SK-N-SH treated with all-trans-retinoic acid at 6 μM for 48 hours (cell line): ENCODE results near the gene KIF7.

ENCODE experiments used
- ATAC-seq: fragments of 200-7000 bp; cut with Tn5 transposase; 3 replicates; pipeline ENCODE4 v1.9.1; 2020; ENCODE audit warnings: mild to moderate bottlenecking, moderate library complexity
- ARNTL ChIP-seq: fragments of 450-650 bp; formaldehyde crosslinking; IDR thresholded peaks from 2 replicates; pipeline ENCODE4 v1.5.0; 2020; ENCODE audit warnings: low read depth, mild to moderate bottlenecking, moderate library complexity, borderline replicate concordance
- BACH2 ChIP-seq: fragments of 250-450 bp; sonication (Bioruptor Pico); IDR thresholded peaks from 2 replicates; pipeline ENCODE4 v1.9.0; 2021; ENCODE audit warnings: mild to moderate bottlenecking, borderline replicate concordance
- CSDC2 ChIP-seq: fragments of 250-450 bp; sonication (Bioruptor Pico); IDR thresholded peaks from 2 replicates; pipeline ENCODE4 v1.5.0; 2020; ENCODE audit warnings: mild to moderate bottlenecking, moderate library complexity
- ESRRG ChIP-seq: fragments of 250-450 bp; sonication (Bioruptor Pico); IDR thresholded peaks from 2 replicates; pipeline ENCODE4 v1.6.1; 2021; ENCODE audit warnings: mild to moderate bottlenecking
- ISL1 ChIP-seq: fragments of 250-450 bp; sonication (Bioruptor Pico); IDR thresholded peaks from 2 replicates; pipeline ENCODE4 v2.1.2; 2022; ENCODE audit warnings: mild to moderate bottlenecking, moderate library complexity
- PPARA ChIP-seq: fragments of 250-450 bp; sonication (Bioruptor Pico); IDR thresholded peaks from 2 replicates; pipeline ENCODE4 v1.5.0; 2020; ENCODE audit warnings: mild to moderate bottlenecking, borderline replicate concordance
- RARB ChIP-seq: fragments of 250-450 bp; sonication (Bioruptor Pico); IDR thresholded peaks from 2 replicates; pipeline ENCODE4 v1.8.0; 2021; ENCODE audit warnings: mild to moderate bottlenecking, moderate library complexity
- SNAI2 ChIP-seq: fragments of 250-450 bp; sonication (Bioruptor Pico); IDR thresholded peaks from 2 replicates; pipeline ENCODE4 v1.5.0; 2020; ENCODE audit warnings: mild to moderate bottlenecking, moderate library complexity
- TCF4 ChIP-seq: fragments of 250-450 bp; sonication (Bioruptor Pico); IDR thresholded peaks from 2 replicates; pipeline ENCODE4 v1.8.0; 2021; ENCODE audit warnings: mild to moderate bottlenecking, moderate library complexity, borderline replicate concordance
- TOX ChIP-seq: fragments of 250-450 bp; sonication (Bioruptor Pico); IDR thresholded peaks from 2 replicates; pipeline ENCODE4 v1.8.0; 2021; ENCODE audit warnings: mild to moderate bottlenecking, moderate library complexity, borderline replicate concordance
- ZC3H10 ChIP-seq: fragments of 250-450 bp; sonication (Bioruptor Pico); IDR thresholded peaks from 2 replicates; pipeline ENCODE4 v1.5.1; 2021; ENCODE audit warnings: mild to moderate bottlenecking, moderate library complexity
- ZFP3 ChIP-seq: fragments of 250-450 bp; sonication (Bioruptor Pico); IDR thresholded peaks from 2 replicates; pipeline ENCODE4 v1.5.0; 2020; ENCODE audit warnings: mild to moderate bottlenecking, moderate library complexity
- ZFP30 ChIP-seq: fragments of 450-650 bp; formaldehyde crosslinking; IDR thresholded peaks from 2 replicates; pipeline ENCODE4 v1.5.0; 2022; ENCODE audit warnings: mild to moderate bottlenecking, moderate library complexity
- ZNF565 ChIP-seq: fragments of 450-650 bp; formaldehyde crosslinking; conservative IDR thresholded peaks from 2 replicates; pipeline ENCODE4 v1.5.0; 2020; ENCODE audit warnings: low read depth, mild to moderate bottlenecking, moderate library complexity
- ZNF70 ChIP-seq: fragments of 450-650 bp; formaldehyde crosslinking; IDR thresholded peaks from 2 replicates; pipeline ENCODE4 v1.5.0; 2020; ENCODE audit warnings: mild to moderate bottlenecking, moderate library complexity
- ZNF8 ChIP-seq: fragments of 450-650 bp; formaldehyde crosslinking; IDR thresholded peaks from 2 replicates; pipeline ENCODE4 v1.5.0; 2020; ENCODE audit warnings: mild to moderate bottlenecking, moderate library complexity
- TF ChIP-seq, protein P1 (sequence below): fragments of 250-450 bp; sonication (Bioruptor Pico); IDR thresholded peaks from 2 replicates; pipeline ENCODE4 v1.5.0; 2020; ENCODE audit warnings: mild to moderate bottlenecking, moderate library complexity
- TF ChIP-seq, protein P2 (sequence below): fragments of 250-450 bp; sonication (Bioruptor Pico); IDR thresholded peaks from 2 replicates; pipeline ENCODE4 v1.8.0; 2021; ENCODE audit warnings: low read depth, mild to moderate bottlenecking, moderate library complexity, borderline replicate concordance
- TF ChIP-seq, protein P3 (sequence below): fragments of 250-450 bp; sonication (Bioruptor Pico); IDR thresholded peaks from 2 replicates; pipeline ENCODE4 v1.5.1; 2020; ENCODE audit warnings: low read depth, mild to moderate bottlenecking, moderate library complexity
- TF ChIP-seq, protein P4 (sequence below): fragments of 250-450 bp; sonication (Bioruptor Pico); IDR thresholded peaks from 2 replicates; pipeline ENCODE4 v1.8.0; 2020; ENCODE audit warnings: mild to moderate bottlenecking, moderate library complexity, borderline replicate concordance
- TF ChIP-seq, protein P5 (sequence below): fragments of 250-450 bp; sonication (Bioruptor Pico); IDR thresholded peaks from 2 replicates; pipeline ENCODE4 v1.5.1; 2021; ENCODE audit warnings: mild to moderate bottlenecking, moderate library complexity

The KIF7 gene

DNA sequence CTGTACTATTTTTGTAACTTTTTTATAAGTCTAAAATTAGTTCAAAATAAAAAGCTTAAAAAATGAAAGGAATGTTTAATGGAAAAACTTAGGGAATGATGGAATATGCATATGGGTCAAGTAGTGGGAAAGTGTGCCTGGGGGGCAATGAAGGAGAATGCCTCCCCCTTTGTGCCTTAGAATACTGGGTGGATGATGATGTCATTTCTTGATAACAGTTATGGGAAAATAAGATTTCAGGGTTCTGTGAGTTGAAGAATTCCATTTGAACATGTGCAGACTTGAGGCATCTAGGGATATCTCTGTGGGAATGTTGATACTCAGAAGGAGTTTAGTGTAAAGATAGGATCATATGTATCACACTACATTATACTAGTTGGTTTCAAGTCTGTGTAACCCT lies 49.1 kb upstream of the KIF7 start (continued):
- TF ChIP-seq, protein P1, sequence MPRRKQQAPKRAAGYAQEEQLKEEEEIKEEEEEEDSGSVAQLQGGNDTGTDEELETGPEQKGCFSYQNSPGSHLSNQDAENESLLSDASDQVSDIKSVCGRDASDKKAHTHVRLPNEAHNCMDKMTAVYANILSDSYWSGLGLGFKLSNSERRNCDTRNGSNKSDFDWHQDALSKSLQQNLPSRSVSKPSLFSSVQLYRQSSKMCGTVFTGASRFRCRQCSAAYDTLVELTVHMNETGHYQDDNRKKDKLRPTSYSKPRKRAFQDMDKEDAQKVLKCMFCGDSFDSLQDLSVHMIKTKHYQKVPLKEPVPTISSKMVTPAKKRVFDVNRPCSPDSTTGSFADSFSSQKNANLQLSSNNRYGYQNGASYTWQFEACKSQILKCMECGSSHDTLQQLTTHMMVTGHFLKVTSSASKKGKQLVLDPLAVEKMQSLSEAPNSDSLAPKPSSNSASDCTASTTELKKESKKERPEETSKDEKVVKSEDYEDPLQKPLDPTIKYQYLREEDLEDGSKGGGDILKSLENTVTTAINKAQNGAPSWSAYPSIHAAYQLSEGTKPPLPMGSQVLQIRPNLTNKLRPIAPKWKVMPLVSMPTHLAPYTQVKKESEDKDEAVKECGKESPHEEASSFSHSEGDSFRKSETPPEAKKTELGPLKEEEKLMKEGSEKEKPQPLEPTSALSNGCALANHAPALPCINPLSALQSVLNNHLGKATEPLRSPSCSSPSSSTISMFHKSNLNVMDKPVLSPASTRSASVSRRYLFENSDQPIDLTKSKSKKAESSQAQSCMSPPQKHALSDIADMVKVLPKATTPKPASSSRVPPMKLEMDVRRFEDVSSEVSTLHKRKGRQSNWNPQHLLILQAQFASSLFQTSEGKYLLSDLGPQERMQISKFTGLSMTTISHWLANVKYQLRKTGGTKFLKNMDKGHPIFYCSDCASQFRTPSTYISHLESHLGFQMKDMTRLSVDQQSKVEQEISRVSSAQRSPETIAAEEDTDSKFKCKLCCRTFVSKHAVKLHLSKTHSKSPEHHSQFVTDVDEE (CRISPR knock-in tag): no peak
- TF ChIP-seq ZNF565 (no peak), PPARA (CRISPR knock-in tag) (no peak), ZFP30 (no peak), TCF4 (CRISPR knock-in tag) (no peak), ISL1 (CRISPR knock-in tag) (no peak)
- TF ChIP-seq, protein P2, sequence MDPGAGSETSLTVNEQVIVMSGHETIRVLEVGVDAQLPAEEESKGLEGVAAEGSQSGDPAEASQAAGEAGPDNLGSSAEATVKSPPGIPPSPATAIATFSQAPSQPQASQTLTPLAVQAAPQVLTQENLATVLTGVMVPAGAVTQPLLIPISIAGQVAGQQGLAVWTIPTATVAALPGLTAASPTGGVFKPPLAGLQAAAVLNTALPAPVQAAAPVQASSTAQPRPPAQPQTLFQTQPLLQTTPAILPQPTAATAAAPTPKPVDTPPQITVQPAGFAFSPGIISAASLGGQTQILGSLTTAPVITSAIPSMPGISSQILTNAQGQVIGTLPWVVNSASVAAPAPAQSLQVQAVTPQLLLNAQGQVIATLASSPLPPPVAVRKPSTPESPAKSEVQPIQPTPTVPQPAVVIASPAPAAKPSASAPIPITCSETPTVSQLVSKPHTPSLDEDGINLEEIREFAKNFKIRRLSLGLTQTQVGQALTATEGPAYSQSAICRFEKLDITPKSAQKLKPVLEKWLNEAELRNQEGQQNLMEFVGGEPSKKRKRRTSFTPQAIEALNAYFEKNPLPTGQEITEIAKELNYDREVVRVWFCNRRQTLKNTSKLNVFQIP (CRISPR knock-in tag): no peak

DNA sequence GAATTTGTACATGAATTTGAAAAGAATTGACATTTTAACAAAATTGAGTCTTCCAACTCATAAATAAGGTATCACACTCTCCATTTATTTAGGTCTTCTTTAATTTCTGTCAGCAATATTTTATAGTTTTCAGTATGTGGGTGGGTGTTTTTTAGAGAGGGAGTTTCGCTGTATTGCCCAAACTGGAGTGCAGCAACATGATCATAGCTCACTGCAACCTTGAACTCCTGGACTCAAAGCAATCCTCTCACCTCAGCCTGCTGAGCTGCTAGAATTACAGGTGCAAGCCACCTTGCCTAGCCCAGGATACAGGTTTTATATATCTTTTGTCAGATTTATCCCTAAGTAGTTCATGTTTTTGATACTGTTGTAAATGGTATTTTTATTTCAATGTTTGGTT lies 39.9 kb upstream of the KIF7 start:
- ATAC-seq: no peak
- TF ChIP-seq ARNTL (CRISPR knock-in tag) (no peak), PPARA (CRISPR knock-in tag) (no peak), RARB (CRISPR knock-in tag) (no peak), ZFP3 (CRISPR knock-in tag) (no peak), ESRRG (CRISPR knock-in tag) (no peak), ISL1 (CRISPR knock-in tag) (no peak), TCF4 (CRISPR knock-in tag) (no peak), TOX (CRISPR knock-in tag) (no peak), ZNF70 (CRISPR knock-in tag) (no peak), SNAI2 (CRISPR knock-in tag) (no peak), ZNF565 (no peak)
- TF ChIP-seq, protein P3, sequence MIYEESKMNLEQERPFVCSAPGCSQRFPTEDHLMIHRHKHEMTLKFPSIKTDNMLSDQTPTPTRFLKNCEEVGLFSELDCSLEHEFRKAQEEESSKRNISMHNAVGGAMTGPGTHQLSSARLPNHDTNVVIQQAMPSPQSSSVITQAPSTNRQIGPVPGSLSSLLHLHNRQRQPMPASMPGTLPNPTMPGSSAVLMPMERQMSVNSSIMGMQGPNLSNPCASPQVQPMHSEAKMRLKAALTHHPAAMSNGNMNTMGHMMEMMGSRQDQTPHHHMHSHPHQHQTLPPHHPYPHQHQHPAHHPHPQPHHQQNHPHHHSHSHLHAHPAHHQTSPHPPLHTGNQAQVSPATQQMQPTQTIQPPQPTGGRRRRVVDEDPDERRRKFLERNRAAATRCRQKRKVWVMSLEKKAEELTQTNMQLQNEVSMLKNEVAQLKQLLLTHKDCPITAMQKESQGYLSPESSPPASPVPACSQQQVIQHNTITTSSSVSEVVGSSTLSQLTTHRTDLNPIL (CRISPR knock-in tag): no peak
- TF ChIP-seq, protein P2 (CRISPR knock-in tag): no peak
- TF ChIP-seq, protein P4, sequence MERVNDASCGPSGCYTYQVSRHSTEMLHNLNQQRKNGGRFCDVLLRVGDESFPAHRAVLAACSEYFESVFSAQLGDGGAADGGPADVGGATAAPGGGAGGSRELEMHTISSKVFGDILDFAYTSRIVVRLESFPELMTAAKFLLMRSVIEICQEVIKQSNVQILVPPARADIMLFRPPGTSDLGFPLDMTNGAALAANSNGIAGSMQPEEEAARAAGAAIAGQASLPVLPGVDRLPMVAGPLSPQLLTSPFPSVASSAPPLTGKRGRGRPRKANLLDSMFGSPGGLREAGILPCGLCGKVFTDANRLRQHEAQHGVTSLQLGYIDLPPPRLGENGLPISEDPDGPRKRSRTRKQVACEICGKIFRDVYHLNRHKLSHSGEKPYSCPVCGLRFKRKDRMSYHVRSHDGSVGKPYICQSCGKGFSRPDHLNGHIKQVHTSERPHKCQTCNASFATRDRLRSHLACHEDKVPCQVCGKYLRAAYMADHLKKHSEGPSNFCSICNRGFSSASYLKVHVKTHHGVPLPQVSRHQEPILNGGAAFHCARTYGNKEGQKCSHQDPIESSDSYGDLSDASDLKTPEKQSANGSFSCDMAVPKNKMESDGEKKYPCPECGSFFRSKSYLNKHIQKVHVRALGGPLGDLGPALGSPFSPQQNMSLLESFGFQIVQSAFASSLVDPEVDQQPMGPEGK (CRISPR knock-in tag): no peak

DNA sequence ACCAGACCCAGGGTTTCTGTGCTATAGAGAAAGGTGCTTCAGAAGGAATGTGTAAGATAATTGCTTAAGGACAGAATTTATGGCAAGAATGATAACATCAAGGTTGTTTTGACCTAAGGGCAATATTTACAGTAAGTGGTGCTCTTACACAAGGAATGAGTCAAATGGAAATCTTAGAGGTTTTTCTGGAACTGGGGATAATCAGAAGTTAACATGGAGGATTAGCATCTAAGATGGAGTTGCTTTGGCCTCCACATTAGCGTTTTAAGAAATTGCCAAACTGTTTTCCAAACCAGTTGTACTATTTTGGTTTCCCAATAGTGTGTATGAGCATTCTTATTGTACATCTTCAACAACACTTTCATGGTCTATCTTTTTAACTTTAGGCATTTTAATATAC lies 38.4 kb upstream of the KIF7 start:
- no peak for ATAC-seq
- TF ChIP-seq, protein P2 (CRISPR knock-in tag): no peak
- no peak for TF ChIP-seq ZC3H10 (CRISPR knock-in tag)
- no peak for TF ChIP-seq ISL1 (CRISPR knock-in tag)
- no peak for TF ChIP-seq ZFP30
- TF ChIP-seq, protein P5, sequence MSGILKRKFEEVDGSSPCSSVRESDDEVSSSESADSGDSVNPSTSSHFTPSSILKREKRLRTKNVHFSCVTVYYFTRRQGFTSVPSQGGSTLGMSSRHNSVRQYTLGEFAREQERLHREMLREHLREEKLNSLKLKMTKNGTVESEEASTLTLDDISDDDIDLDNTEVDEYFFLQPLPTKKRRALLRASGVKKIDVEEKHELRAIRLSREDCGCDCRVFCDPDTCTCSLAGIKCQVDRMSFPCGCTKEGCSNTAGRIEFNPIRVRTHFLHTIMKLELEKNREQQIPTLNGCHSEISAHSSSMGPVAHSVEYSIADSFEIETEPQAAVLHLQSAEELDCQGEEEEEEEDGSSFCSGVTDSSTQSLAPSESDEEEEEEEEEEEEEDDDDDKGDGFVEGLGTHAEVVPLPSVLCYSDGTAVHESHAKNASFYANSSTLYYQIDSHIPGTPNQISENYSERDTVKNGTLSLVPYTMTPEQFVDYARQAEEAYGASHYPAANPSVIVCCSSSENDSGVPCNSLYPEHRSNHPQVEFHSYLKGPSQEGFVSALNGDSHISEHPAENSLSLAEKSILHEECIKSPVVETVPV: no peak
- TF ChIP-seq TOX (CRISPR knock-in tag): no peak
- TF ChIP-seq ARNTL (CRISPR knock-in tag): no peak
- no peak for TF ChIP-seq TCF4 (CRISPR knock-in tag)
- TF ChIP-seq RARB (CRISPR knock-in tag): no peak
- TF ChIP-seq, protein P1 (CRISPR knock-in tag): no peak
- TF ChIP-seq CSDC2 (CRISPR knock-in tag): no peak
- TF ChIP-seq BACH2: no peak
- TF ChIP-seq ZFP3 (CRISPR knock-in tag): no peak
- TF ChIP-seq ZNF8 (CRISPR knock-in tag): no peak
- TF ChIP-seq ZNF565: no peak
- TF ChIP-seq SNAI2 (CRISPR knock-in tag): no peak
